Endothelial cell (in vitro differentiated cells): Measurements from ENCODE around the gene LTF. TPM values are rescaled to one million over a fixed set of nuclear protein-coding genes. Genes with fewer than 3 reads are reported as not detected.
"Not testable (repeated sequence)": the region's sequence is repeated elsewhere in the genome, so short reads cannot be mapped to it uniquely, and the experiment has no call there.

Source experiments
- DNase-seq: peaks from one replicate; pipeline ENCODE4 v3.0.0; 2021; ENCODE audit warnings: low spot score
- H3K27ac Mint-ChIP-seq: one replicate; pipeline ENCODE4 v1.8.0; 2021; ENCODE audit warnings: mixed read lengths, inconsistent platforms; ENCODE audit not compliant: unreplicated experiment
- H3K27me3 Mint-ChIP-seq: one replicate; pipeline ENCODE4 v1.8.0; 2021; ENCODE audit warnings: mild to moderate bottlenecking, moderate library complexity, mixed read lengths, inconsistent platforms; ENCODE audit not compliant: unreplicated experiment
- H3K36me3 Mint-ChIP-seq: one replicate; pipeline ENCODE4 v1.8.0; 2021; ENCODE audit warnings: mild to moderate bottlenecking, low read depth, mixed read lengths, inconsistent platforms; ENCODE audit not compliant: unreplicated experiment
- H3K4me1 Mint-ChIP-seq: one replicate; pipeline ENCODE4 v1.8.0; 2021; ENCODE audit warnings: mild to moderate bottlenecking, mixed read lengths, inconsistent platforms; ENCODE audit not compliant: unreplicated experiment
- H3K4me3 Mint-ChIP-seq: one replicate; pipeline ENCODE4 v1.8.0; 2021; ENCODE audit warnings: mild to moderate bottlenecking, mixed read lengths, inconsistent platforms; ENCODE audit not compliant: unreplicated experiment
- H3K9me3 Mint-ChIP-seq: one replicate; pipeline ENCODE4 v1.8.0; 2021; ENCODE audit warnings: mixed read lengths, inconsistent platforms; ENCODE audit not compliant: unreplicated experiment
- total RNA-seq: library from RNA; stranded (reverse); fragmentation: NEBNext Ultra II Directional; extraction: Animal tissue kit (Norgen Biotek cat#: 25700); gene quantifications from one replicate; pipeline ENCODE4 v1.2.1, GENCODE V29; 2021; ENCODE audit not compliant: unreplicated experiment
- TF ChIP-seq, protein P1 (sequence below): fragments of 200-600 bp; sonication (generic); IDR thresholded peaks from one replicate; pipeline ENCODE4 v1.5.0; 2021; ENCODE audit warnings: antibody characterized with exemption; ENCODE audit not compliant: unreplicated experiment

LTF gene
- total RNA-seq, 1 donor from 2014 or later, result not detected

DNA sequence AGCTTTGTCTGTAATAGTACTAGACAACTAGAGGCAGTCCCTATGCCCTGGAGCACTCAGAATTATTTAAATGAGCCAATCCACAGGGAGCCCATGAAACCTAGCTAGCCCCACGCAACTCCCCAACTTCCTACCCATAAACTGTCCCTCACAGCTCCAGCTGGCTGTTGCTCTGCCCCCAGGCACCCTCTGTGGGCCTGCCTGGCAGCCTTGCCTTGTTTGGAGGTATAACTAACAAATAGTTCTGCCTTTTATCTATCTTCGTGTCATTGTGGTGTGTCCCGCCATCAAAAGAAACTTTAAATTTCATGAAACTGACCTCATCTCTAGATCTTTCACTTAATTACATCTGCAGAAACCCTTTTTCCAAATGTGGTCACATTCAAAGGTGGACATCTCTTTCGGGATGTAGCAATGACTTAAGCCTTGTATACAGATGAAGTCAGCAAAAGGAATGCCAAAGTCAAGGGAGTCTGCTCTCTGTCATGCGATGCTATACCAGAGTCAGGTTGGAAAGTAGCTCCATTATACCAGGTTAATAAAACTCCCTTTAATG is 31.3 kb upstream of the LTF start:
- TF ChIP-seq, protein P1, sequence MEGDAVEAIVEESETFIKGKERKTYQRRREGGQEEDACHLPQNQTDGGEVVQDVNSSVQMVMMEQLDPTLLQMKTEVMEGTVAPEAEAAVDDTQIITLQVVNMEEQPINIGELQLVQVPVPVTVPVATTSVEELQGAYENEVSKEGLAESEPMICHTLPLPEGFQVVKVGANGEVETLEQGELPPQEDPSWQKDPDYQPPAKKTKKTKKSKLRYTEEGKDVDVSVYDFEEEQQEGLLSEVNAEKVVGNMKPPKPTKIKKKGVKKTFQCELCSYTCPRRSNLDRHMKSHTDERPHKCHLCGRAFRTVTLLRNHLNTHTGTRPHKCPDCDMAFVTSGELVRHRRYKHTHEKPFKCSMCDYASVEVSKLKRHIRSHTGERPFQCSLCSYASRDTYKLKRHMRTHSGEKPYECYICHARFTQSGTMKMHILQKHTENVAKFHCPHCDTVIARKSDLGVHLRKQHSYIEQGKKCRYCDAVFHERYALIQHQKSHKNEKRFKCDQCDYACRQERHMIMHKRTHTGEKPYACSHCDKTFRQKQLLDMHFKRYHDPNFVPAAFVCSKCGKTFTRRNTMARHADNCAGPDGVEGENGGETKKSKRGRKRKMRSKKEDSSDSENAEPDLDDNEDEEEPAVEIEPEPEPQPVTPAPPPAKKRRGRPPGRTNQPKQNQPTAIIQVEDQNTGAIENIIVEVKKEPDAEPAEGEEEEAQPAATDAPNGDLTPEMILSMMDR, result no peak
- no peaks in the 10 kb centered on the region for H3K36me3 Mint-ChIP-seq
- H3K9me3 Mint-ChIP-seq, result no peaks in the 10 kb centered on the region
- DNase-seq, result no peak
- H3K27ac Mint-ChIP-seq, result no peak overlapping the region
- H3K4me3 Mint-ChIP-seq, result no peak overlapping the region
- H3K27me3 Mint-ChIP-seq, result no peaks in the 10 kb centered on the region
- H3K4me1 Mint-ChIP-seq, result peaks cover 27% of the 10 kb centered on the region

DNA sequence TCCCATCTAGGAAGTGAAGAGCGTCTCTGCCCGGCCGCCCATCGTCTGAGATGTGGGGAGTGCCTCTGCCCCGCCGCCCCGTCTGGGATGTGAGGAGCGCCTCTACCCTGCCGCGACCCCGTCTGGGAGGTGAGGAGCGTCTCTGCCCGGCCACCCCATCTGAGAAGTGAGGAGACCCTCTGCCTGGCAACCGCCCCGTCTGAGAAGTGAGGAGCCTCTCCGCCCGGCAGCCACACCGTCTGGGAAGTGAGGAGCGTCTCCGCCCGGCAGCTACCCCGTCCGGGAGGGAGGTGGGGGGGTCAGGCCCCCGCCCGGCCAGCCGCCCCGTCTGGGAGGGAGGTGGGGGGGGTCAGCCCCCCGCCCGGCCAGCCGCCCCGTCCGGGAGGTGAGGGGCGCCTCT is 29.8 kb upstream of the LTF start:
- H3K4me3 Mint-ChIP-seq, H3K27ac Mint-ChIP-seq, H3K36me3 Mint-ChIP-seq, H3K9me3 Mint-ChIP-seq, H3K27me3 Mint-ChIP-seq, DNase-seq: not testable (repeated sequence)
- peaks cover 24% of the 10 kb centered on the region for H3K4me1 Mint-ChIP-seq

DNA sequence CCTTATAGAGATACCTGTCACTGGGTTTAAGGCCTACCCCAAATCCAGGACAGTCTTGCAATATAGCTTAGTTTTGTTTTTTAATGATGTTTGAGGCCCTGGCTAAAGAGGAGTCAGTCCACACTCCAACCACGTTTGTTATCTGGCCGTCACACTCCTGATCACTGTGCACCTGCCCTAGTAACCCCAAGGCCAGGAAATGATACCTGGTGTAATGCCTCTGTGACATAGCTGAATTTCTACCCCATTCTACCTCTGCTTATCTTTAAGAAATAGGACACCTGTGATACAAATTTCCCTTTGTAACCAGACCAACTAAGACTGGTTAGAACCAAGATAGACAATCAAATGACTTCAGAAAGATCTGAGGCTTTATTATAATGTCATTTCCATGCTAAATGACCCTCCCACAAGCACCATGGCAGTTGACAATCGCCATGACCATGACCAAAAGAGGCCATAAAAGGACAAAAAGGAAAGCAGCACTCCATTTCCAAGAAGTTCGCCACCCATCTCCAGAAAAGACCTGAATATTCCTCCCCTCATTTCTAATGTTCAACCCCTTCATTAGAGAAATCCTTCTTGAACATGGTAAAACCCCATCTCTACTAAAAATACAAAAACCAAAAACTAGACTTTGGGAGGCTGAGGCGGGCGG is 28.3 kb upstream of the LTF start:
- Mint-ChIP-seq H3K36me3 (no peaks in the 10 kb centered on the region), H3K27me3 (no peaks in the 10 kb centered on the region), H3K27ac (no peak overlapping the region), H3K4me3 (no peak overlapping the region), H3K4me1 (peaks cover 21% of the 10 kb centered on the region), H3K9me3 (no peaks in the 10 kb centered on the region)
- TF ChIP-seq, protein P1, result no peak
- DNase-seq, result no peak

DNA sequence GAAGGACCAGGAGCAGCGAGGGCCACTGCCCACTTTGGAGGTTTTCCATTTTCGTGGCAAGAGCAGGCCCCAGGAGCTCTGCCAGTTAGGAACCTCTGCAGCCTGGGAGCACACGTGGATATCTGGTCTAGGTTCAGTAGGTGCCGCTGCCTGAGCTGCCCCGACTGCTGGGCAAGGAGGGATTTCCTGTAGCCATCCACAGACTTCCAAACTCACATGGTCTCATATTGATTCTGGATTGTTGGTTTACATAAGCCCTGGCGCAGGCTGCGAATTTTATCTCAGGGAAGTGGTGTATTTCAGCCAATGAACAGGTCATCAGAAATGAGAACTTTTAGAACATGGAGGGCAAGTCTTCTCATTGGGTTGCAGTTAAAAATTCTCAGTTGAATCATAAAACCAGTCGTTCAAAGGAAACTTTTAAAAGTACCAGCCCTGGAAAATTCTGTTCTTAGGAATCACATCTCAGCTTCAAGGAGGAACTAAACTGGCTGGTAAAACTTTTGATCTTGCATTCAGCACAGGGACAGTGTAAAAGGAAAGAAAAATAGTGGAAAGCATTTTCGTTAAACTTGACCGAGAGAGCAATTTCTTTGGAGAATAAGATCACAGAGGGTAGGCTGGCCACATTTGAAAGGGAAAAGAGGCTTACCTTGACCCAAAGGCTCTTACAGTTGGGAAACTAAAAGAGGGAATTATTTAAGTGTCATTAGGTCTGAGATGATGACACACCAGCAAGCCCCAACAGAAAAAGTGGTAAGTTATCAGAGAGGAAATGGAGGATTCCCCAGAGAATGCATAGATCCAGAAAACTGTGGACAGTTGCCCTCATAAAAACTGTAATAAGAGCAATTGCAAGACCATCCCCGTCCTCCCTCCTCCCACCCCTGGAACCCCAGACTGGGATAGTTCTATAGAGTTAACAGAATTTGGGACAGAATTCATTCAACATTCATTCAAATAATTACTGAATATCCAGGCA is 26.7 kb upstream of the LTF start:
- H3K9me3 Mint-ChIP-seq, result no peaks in the 10 kb centered on the region

More for the DNA sequence above, 26.7 kb upstream of the LTF start:
- Mint-ChIP-seq H3K4me3 (no peak overlapping the region), H3K27me3 (no peaks in the 10 kb centered on the region), H3K27ac (no peak overlapping the region), H3K4me1 (peaks cover 7% of the 10 kb centered on the region), H3K36me3 (no peaks in the 10 kb centered on the region)
- no peak for DNase-seq
- TF ChIP-seq, protein P1, result no peak
